Measurements from ENCODE around the gene RABGAP1.

RABGAP1 gene

DNA sequence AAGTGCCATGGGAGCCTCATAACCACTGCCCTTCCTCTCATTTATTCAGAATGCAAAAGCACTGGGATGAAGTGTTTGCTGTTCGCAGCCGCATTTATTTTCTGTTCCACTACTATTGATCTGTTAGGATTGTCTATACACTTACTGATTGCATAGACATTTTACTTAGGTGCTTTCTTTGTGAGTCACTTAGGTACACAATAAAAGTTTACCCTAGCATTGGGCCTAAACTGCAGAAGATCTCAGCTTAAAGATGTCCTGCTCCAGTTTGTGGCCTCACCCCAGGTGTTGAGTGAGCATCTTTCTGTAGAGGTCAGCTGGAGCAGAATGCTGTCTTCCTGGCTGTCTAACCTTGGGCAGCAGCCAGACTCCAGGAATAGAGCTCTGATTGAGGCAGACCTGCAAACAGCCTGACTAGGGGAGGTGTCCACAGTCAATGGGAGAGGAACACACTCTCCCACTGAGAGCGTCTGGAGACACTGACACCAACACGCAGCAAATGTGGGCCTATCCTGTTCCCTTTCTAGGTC lies 146.6 kb downstream of the RABGAP1 start:
- DNase-seq: no peak

DNA sequence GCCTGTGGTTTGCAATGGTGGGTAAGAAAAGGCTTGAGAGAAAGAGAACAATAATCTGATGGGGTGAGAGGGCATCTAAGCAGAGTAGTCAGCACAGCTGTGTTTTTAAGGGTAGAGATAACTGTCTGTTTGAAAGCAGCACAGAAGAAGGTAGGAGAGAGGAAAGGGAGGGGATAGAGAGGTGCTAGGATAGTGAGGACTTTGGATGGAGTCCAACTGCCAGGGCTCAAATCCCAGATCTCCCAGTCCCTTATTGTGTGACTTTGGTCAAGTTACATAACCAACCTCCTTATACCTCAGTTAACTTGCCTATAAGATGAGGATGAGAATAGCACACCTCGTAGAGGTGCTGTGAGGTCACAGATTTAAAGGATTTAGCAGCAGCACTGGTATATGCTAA lies 148.2 kb downstream of the RABGAP1 start:
- no peak for DNase-seq

- no peak for DNase-seq
These were observed 149.0 kb downstream of the RABGAP1 start for GRCh38 chr9:123089790-123090189.

DNA sequence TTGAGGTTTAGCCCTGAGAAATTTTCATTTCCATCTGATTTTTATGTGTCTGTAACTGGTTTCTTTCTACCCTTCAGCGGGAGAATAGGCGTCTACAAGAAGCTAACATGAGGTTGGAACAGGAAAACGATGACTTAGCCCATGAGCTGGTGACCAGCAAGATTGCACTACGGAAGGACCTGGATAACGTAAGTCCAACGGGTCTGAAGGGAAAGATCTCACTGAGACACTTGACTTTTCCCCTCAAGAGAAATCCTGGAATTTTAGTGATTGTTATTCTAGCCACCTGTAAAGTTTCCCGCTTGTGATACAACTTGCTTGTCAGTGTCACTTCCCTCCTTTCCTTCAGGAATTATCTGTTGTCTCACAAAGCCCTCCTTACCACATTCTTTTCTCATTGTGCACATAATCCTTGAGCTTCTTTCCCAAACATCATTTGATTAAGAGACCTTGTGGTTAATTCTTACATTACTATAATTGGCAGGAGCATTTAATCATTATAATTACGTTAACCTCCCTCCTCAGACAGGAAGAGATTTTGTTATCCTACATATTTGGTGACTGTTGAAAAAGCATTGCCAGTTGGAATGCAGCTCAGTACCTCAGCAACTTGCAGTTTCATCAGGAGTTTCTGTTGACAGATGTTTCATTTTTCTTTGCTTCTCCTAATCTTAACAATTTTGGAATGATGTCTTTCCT lies 149.5 kb downstream of the RABGAP1 start:
- no peak for DNase-seq

GRCh38 chr9:123090956-123091355 lies 150.1 kb downstream of the RABGAP1 start:
- DNase-seq: no peak

GRCh38 chr9:123091459-123091858 lies 150.6 kb downstream of the RABGAP1 start:
- DNase-seq: no peak

DNA sequence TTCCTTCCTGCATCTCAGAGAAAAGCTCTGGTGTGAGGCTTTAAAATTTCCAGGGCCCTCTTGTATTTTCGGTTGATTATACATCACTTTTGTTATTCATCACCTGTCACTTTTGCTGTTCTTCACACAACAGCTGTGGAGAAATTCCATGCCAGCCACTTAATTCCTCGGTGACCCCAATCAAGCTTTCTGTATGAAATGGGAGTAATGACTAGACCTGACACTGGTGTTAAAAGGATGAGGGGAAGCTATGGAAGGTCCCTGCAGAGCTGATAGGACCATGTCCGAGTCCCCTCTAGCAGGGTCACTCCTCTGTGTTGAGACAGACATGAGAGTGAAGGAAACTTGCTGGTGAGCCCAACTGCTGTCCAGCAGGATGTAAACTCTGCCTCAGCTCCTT lies 152.3 kb downstream of the RABGAP1 start:
- no peak for DNase-seq

GRCh38 chr9:123096987-123097386 lies 156.2 kb downstream of the RABGAP1 start:
- no peak for DNase-seq

DNA sequence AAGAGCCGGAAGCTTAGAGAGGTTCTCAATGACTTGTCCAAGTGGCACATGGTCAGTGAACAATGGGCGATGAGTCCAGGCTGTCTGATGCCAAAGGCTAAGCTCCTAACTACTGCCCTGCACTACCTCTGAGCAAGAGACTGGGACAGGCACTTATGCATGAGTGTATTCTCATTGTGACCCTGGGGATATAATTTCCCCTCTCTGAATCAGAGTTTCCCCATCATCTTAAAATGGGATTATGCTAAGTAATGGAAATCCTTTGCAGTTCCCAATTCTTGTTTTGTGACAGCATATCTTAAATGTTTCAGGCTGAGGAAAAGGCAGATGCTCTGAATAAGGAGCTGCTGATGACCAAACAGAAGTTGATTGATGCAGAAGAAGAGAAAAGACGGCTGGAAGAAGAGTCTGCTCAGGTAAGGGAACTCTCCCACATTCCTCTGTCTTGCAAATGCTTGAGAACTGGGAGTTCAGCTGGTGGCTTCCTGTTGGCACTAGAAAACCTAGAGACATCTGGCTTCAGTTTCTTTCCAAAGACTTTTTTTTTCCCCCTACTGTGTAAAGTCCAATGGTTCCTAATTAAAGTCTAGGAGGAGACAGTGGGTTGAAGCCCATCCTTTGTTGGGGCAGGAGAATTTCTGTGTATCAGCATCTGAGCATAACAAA lies 156.7 kb downstream of the RABGAP1 start:
- DNase-seq: no peak

GRCh38 chr9:123098096-123098459 lies 157.3 kb downstream of the RABGAP1 start:
- DNase-seq: no peak

- no peak for DNase-seq
These were observed 158.2 kb downstream of the RABGAP1 start for GRCh38 chr9:123099042-123099441.

DNA sequence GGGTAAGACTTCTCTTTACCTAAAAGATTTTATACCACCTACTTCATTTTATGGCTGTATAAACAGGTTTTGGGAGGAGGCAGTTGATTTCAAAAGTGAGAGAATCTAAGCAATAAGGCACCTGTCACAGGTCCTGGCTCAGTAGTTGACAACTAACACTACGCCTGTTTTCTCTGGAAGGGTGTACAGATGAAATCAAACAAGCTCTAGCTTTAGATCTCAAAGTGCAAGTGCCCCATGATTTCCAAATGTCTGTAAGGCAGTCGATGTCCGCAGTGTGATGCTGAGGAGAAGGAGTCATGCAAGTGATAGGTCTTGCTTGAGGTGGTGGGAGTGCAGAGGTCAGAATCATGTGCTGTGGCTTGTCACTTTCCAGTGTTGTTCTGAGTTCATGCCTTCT lies 158.7 kb downstream of the RABGAP1 start:
- no peak for DNase-seq

GRCh38 chr9:123102375-123103113 lies 161.7 kb downstream of the RABGAP1 start:
- DNase-seq: no peak

GRCh38 chr9:123104807-123105206 lies 164.0 kb downstream of the RABGAP1 start:
- DNase-seq: no peak

DNA sequence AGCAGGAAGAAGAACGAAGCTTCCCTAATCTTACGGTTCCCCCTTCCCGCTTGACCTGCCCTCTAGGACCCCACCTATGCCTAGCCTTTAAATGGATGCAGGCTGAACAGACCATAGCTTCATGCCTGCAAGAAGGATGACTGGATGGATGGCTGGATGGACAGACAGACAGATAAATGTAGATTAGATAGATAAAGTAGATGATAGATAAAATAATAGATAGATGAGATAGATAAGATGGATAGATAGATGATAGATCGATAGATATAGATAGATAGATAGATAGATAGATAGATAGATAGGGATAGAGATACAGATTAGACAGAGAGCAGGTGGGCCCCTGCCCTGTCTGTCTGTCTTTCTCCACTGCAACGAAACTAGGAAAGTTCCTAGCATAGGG lies 164.7 kb downstream of the RABGAP1 start:
- no peak for DNase-seq

- DNase-seq: no peak
These were observed 166.9 kb downstream of the RABGAP1 start for GRCh38 chr9:123107639-123108285.

- no peak for DNase-seq
These were observed 168.2 kb downstream of the RABGAP1 start for GRCh38 chr9:123108976-123109375.

GRCh38 chr9:123109540-123110279 lies 168.9 kb downstream of the RABGAP1 start:
- DNase-seq: no peak

GRCh38 chr9:123111427-123112014 lies 170.7 kb downstream of the RABGAP1 start:
- no peak for DNase-seq

DNA sequence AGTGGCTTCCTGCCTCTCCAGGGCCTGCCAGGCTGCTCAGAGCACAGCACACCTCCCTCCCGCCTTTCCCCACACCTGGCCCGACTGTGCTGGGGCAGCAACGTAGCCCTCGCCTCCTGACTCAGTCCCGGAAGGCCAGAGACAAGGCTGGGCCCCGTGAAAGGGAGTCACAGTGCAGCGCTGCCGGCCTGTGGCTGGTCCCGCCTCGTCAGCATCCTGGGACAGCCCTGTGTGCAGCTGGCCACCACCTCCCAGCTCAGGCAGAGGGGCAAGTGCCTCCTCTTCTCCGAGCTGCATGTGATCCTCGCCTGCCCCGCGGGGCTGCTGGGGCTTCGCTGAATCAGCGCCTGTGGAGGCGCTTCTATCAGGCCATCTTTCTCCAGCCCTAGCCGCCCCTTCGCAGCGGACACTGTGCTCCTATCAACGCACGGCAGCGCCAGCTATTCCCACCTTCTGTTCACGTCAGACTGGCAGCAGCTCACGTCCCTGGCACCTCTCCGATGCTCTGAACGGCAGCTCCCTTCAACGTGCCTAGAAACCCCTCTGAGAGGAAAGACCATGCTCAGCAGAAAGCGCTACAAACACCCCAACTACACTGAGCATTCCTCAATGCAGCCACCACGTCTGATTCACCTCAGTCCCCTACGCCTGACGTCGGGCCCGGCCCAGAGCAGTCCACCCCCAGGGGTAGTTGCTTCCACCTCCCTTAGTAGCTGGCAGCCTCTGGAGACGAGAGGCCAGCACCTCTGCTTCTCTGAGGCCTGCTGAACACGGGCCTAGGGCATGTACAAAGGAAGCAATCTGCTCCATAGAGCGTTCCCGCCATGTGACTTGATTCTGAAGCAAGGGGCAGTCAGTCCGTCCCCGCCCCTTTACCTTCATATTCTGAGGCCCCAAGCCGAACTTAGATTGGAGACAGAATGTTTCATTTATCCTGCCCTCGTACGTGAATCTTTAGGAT lies 171.5 kb downstream of the RABGAP1 start:
- DNase-seq: no peak

DNA sequence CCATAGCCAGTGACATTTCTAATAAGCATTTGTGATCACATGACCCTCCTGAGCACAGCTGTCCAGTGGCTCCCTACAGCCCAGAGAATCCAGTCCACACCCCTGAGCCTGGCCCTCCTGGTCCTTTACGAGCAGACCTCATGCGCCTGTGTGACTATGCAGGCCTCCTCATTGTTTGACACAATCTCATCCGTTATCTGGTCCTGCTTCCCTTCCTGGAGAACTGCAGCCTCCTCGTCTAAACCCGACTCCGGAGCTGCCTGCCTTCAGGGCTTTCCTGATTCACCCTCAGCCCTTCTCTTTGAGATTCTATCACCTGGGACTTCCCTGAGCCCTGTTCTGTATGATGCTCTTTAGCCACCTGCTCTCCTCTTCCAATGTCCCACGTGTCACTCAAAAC lies 172.4 kb downstream of the RABGAP1 start:
- no peak for DNase-seq

All from 8988T (cell line).